HCT116 (cell line): ENCODE measurements around the gene PKP3. TPM values are rescaled to one million over a fixed set of nuclear protein-coding genes. Genes with fewer than 3 reads are reported as not detected.

Experiments used
- ATAC-seq: fragments of 200-7000 bp; cut with Tn5 transposase; 2 replicates; pipeline ENCODE4 v1.9.1; 2020; ENCODE audit warnings: mild to moderate bottlenecking, moderate library complexity
- BruUV-seq: library from RNA; stranded (reverse); fragments of 400-500 nt; replicated peaks from 2 replicates; lab custom pipeline; 2021; lab: Mats Ljungman, UMichigan
- CTCF ChIA-PET: fragments of 300-600 bp; sonication (Branson Sonifier 250); formaldehyde crosslinking; loops from one replicate; lab custom pipeline; 2021; ENCODE audit warnings: antibody characterized with exemption; lab: Charles Lee
- POLR2A ChIA-PET: fragments of 300-600, 350-600 bp; sonication (Branson Sonifier 250); formaldehyde crosslinking; loops from one replicate; lab custom pipeline; 2021; ENCODE audit warnings: antibody characterized with exemption; lab: Charles Lee
- RAD21 ChIA-PET, 2 experiments: fragments of 300-600 bp; sonication (Branson Sonifier 250); formaldehyde crosslinking; loops; one replicate each; lab custom pipeline; 2023; ENCODE audit warnings: low total read pairs in 2 of 2; ENCODE audit not compliant: uncharacterized antibody in 2 of 2, unreplicated experiment in 2 of 2, low non-redundant PET in 1 of 2; lab: Charles Lee
- DNase-seq: peaks from one replicate; pipeline ENCODE4 v3.0.0-alpha.2; 2010; ENCODE audit warnings: low read depth, low spot score
- H2AFZ ChIP-seq: fragments of 200-600 bp; shearing (Covaris generic), sonication (generic); 2 replicates; pipeline ENCODE4 v1.6.1; 2017; ENCODE audit warnings: low read depth, mixed run types, mixed read lengths, antibody characterized with exemption, low read length; ENCODE audit not compliant: poor library complexity, severe bottlenecking
- H3K27ac ChIP-seq: 2 replicates; pipeline ENCODE4 v1.5.1; 2012; ENCODE audit warnings: low read depth, low read length
- H3K27me3 ChIP-seq: fragments of 200-600 bp; sonication (generic); 2 replicates; pipeline ENCODE4 v1.6.1; 2016; ENCODE audit warnings: mixed run types, low read length, mixed read lengths; ENCODE audit not compliant: insufficient read depth
- H3K36me3 ChIP-seq, 2 experiments: fragments of 200-500 bp in 1 of 2; fragments of 200-600 bp in 1 of 2; sonication (Bioruptor generic) in 1 of 2; sonication (generic) in 1 of 2; 2 replicates each; pipeline versions ENCODE4 v1.5.1 to v1.6.1; 2014 to 2016; ENCODE audit warnings: low read length in 2 of 2, inconsistent platforms in 1 of 2, mixed read lengths in 1 of 2, mixed run types in 1 of 2; ENCODE audit not compliant: insufficient read depth in 2 of 2, control insufficient read depth in 1 of 2
- H3K4me1 ChIP-seq, 2 experiments: fragments of 200-600 bp in 1 of 2; sonication (generic) in 1 of 2; 2 replicates each; pipeline versions ENCODE4 v1.5.1 to v1.6.1; 2012 to 2017; ENCODE audit warnings: low read length in 2 of 2, inconsistent platforms in 1 of 2, mild to moderate bottlenecking in 1 of 2, mixed read lengths in 1 of 2, mixed run types in 1 of 2, moderate library complexity in 1 of 2; ENCODE audit not compliant: insufficient read depth in 2 of 2, control insufficient read depth in 1 of 2
- H3K4me2 ChIP-seq: fragments of 200-600 bp; sonication (generic); 2 replicates; pipeline ENCODE4 v1.6.1; 2017; ENCODE audit warnings: mixed run types, low read length, mixed read lengths
- H3K4me3 ChIP-seq, 2 experiments: fragments of 200-600 bp in 1 of 2; sonication (generic) in 1 of 2; replicated peaks in 1 of 2; 2 replicates each; pipeline ENCODE4 v1.5.1; 2011 to 2016; ENCODE audit warnings: low read length in 2 of 2, control low read depth in 1 of 2, low read depth in 1 of 2, mild to moderate bottlenecking in 1 of 2, mixed read lengths in 1 of 2, mixed run types in 1 of 2
- H3K79me2 ChIP-seq: fragments of 200-600 bp; sonication (generic); 2 replicates; pipeline ENCODE4 v1.6.1; 2017; ENCODE audit warnings: mild to moderate bottlenecking, mixed run types, low read length, moderate library complexity, mixed read lengths; ENCODE audit not compliant: insufficient read depth
- H3K9ac ChIP-seq: fragments of 200-600 bp; sonication (generic); 2 replicates; pipeline ENCODE4 v1.6.1; 2016; ENCODE audit warnings: low read length, mixed read lengths
- H3K9me2 ChIP-seq: fragments of 200-600 bp; sonication (generic), shearing (Covaris generic); 2 replicates; pipeline ENCODE4 v1.6.1; 2017; ENCODE audit warnings: mixed run types, mild to moderate bottlenecking, moderate library complexity; ENCODE audit not compliant: insufficient read depth
- H3K9me3 ChIP-seq, 2 experiments: fragments of 200-500 bp in 1 of 2; fragments of 200-600 bp in 1 of 2; sonication (Bioruptor generic) in 1 of 2; sonication (generic) in 1 of 2; 2 replicates each; pipeline ENCODE4 v1.6.1; 2014 to 2017; ENCODE audit warnings: low read length in 2 of 2, mixed read lengths in 2 of 2, inconsistent platforms in 1 of 2, low read depth in 1 of 2, mild to moderate bottlenecking in 1 of 2, mixed run types in 1 of 2, moderate library complexity in 1 of 2; ENCODE audit not compliant: control insufficient read depth in 1 of 2, insufficient read depth in 1 of 2
- H4K20me1 ChIP-seq: fragments of 200-600 bp; sonication (generic), shearing (Covaris generic); 2 replicates; pipeline ENCODE4 v1.6.1; 2017; ENCODE audit warnings: mixed run types, mild to moderate bottlenecking, moderate library complexity; ENCODE audit not compliant: insufficient read depth
- ATF3 ChIP-seq: IDR thresholded peaks from 2 replicates; pipeline ENCODE4 v1.6.1; 2012
- CBX3 ChIP-seq: IDR thresholded peaks from 2 replicates; pipeline ENCODE4 v1.6.1; 2012; ENCODE audit warnings: low read depth
- EGR1 ChIP-seq: IDR thresholded peaks from 2 replicates; pipeline ENCODE4 v1.6.1; 2012; ENCODE audit warnings: low read depth
- ELF1 ChIP-seq: IDR thresholded peaks from 2 replicates; pipeline ENCODE4 v1.6.1; 2012; ENCODE audit warnings: low read depth, borderline replicate concordance
- FOSL1 ChIP-seq: IDR thresholded peaks from 2 replicates; pipeline ENCODE4 v1.6.1; 2012; ENCODE audit warnings: low read depth
- POLR2A ChIP-seq: IDR thresholded peaks from 2 replicates; pipeline ENCODE4 v1.7.0; 2011; ENCODE audit warnings: borderline replicate concordance; ENCODE audit not compliant: insufficient read depth, insufficient read length; ENCODE audit errors: extremely low read depth
- TCF7L2 ChIP-seq: IDR thresholded peaks from 2 replicates; pipeline ENCODE4 v1.7.0; 2011; ENCODE audit warnings: borderline replicate concordance, inconsistent platforms; ENCODE audit not compliant: insufficient read depth, insufficient read length; ENCODE audit errors: extremely low read depth
- YY1 ChIP-seq: IDR thresholded peaks from 2 replicates; pipeline ENCODE4 v1.6.1; 2011; ENCODE audit warnings: low read length, low read depth, moderate library complexity, mild to moderate bottlenecking; ENCODE audit not compliant: insufficient replicate concordance; ENCODE audit errors: extremely low read depth
- intact Hi-C: fragments of 100-400 bp; cut with micrococcal nuclease; formaldehyde crosslinking; loops from 2 replicates; pipeline ENCODE4 v1.10.0; 2022
- total RNA-seq: library from RNA; stranded (reverse); gene quantifications from one replicate; pipeline ENCODE4 v1.2.1, GENCODE V29; 2021; ENCODE audit not compliant: unreplicated experiment

Gene PKP3
- total RNA-seq, 1 experiment from 2014 or later = 157 TPM

- TF ChIP-seq ELF1 (no peak), YY1 (no peak), CBX3 (no peak), ATF3 (no peak), TCF7L2 (no peak), POLR2A (no peak), FOSL1 (no peak), EGR1 (no peak)
- Histone ChIP-seq H3K4me1 (peaks cover 25 to 52% of the 10 kb centered on the region in 2 experiments), H3K9me3 (no peaks in the 10 kb centered on the region), H3K4me3 (no peak overlapping the region), H3K9ac (no peak overlapping the region), H3K36me3 (no peaks in the 10 kb centered on the region), H3K27ac (peak overlapping the region; percentile 22; the same call in 1 of the 2 replicates), H3K4me2 (no peak overlapping the region), H3K79me2 (peaks cover 28% of the 10 kb centered on the region), H3K27me3 (no peaks in the 10 kb centered on the region), H3K9me2 (no peaks in the 10 kb centered on the region), H4K20me1 (no peaks in the 10 kb centered on the region), H2AFZ (no peak overlapping the region)
- DNase-seq (no peak), ATAC-seq (no peak)
- ChIA-PET CTCF (no interaction called here), RAD21 (interaction anchor here in 1 of 2 experiments (0.6 kb wide), 1 partner anchor 9 kb away, joined by 4 read pairs; no protein-coding TSS in a partner anchor), POLR2A (interaction anchor here (0.7 kb wide), 1 partner anchor 9 kb away, joined by 3 read pairs; no protein-coding TSS in a partner anchor)
- BruUV-seq = no TSS peak
- intact Hi-C loops = loop anchor here (5.0 kb wide), 2 partner anchors 40 to 60 kb away; partner anchors contain the start of gene RNH1
Observed at GRCh38 chr11:446891-447290, 52.9 kb downstream of the PKP3 start.
